ENCODE measurements around the gene GCK.
A peak's percentile ranks its signal among the peaks of the same experiment; 100 is the strongest.

Gene GCK

GRCh38 chr7:44193011-44193802 lies 4.0 kb upstream of the GCK start:
- TF ChIP-seq EP300 (IDR thresholded peaks at IDR 0.05; ENCODE audit: borderline replicate concordance) (no peak), CEBPB (IDR thresholded peaks at IDR 0.05) (no peak), TCF12 (IDR thresholded peaks at IDR 0.05; ENCODE audit: low read depth) (no peak), NFIC (IDR thresholded peaks at IDR 0.05) (no peak), RAD21 (IDR thresholded peaks at IDR 0.05; ENCODE audit: low read depth) (no peak), USF1 (IDR thresholded peaks at IDR 0.05) (0 out of 2 replicates have a peak, but pooled peaks have one; percentile 26), TEAD4 (IDR thresholded peaks at IDR 0.05) (no peak), YY1 (IDR thresholded peaks at IDR 0.05; ENCODE audit: low read depth) (no peak)

- TF ChIP-seq MAX (IDR thresholded peaks at IDR 0.05) (no peak), YY1 (IDR thresholded peaks at IDR 0.05; ENCODE audit: low read depth) (no peak), RAD21 (IDR thresholded peaks at IDR 0.05; ENCODE audit: low read depth) (no peak), TCF12 (IDR thresholded peaks at IDR 0.05; ENCODE audit: low read depth) (no peak)
Measured at GRCh38 chr7:44191171-44191570, 1.9 kb upstream of the GCK start.

GRCh38 chr7:44189993-44190872 lies 994 bp upstream of the GCK start:
- TF ChIP-seq TEAD4 (IDR thresholded peaks at IDR 0.05), result no peak

GRCh38 chr7:44188480-44189225 lies 586 bp downstream of the GCK start:
- TF ChIP-seq EGR1 (IDR thresholded peaks at IDR 0.05), result no peak
- no peak for TF ChIP-seq YY1 (IDR thresholded peaks at IDR 0.05; ENCODE audit: low read depth)
- TF ChIP-seq EP300 (IDR thresholded peaks at IDR 0.05; ENCODE audit: borderline replicate concordance), result no peak
- no peak for TF ChIP-seq NFIC (IDR thresholded peaks at IDR 0.05)
- no peak for TF ChIP-seq CREB1 (IDR thresholded peaks at IDR 0.05; ENCODE audit: low read depth)
- no peak for TF ChIP-seq TCF12 (IDR thresholded peaks at IDR 0.05; ENCODE audit: low read depth)
- no peak for TF ChIP-seq TAF1 (IDR thresholded peaks at IDR 0.05; ENCODE audit: low read depth)
- TF ChIP-seq FOXM1 (IDR thresholded peaks at IDR 0.05; ENCODE audit: borderline replicate concordance, low read depth), result no peak
- no peak for TF ChIP-seq MAX (IDR thresholded peaks at IDR 0.05)
- TF ChIP-seq ZBTB7A (IDR thresholded peaks at IDR 0.05; ENCODE audit: low read depth), result no peak
- TF ChIP-seq RAD21 (IDR thresholded peaks at IDR 0.05; ENCODE audit: low read depth), result no peak
- no peak for TF ChIP-seq REST (IDR thresholded peaks at IDR 0.05; ENCODE audit: low read depth)

- TF ChIP-seq TAF1 (IDR thresholded peaks at IDR 0.05; ENCODE audit: low read depth) (no peak), REST (IDR thresholded peaks at IDR 0.05; ENCODE audit: low read depth) (no peak), ZBTB7A (IDR thresholded peaks at IDR 0.05; ENCODE audit: low read depth) (no peak), CREB1 (IDR thresholded peaks at IDR 0.05; ENCODE audit: low read depth) (no peak), RAD21 (IDR thresholded peaks at IDR 0.05; ENCODE audit: low read depth) (no peak), CEBPB (IDR thresholded peaks at IDR 0.05) (no peak), TEAD4 (IDR thresholded peaks at IDR 0.05) (no peak), EGR1 (IDR thresholded peaks at IDR 0.05) (no peak), FOXM1 (IDR thresholded peaks at IDR 0.05; ENCODE audit: borderline replicate concordance, low read depth) (no peak), TCF12 (IDR thresholded peaks at IDR 0.05; ENCODE audit: low read depth) (no peak), NFIC (IDR thresholded peaks at IDR 0.05) (no peak), YY1 (IDR thresholded peaks at IDR 0.05; ENCODE audit: low read depth) (no peak), MAX (IDR thresholded peaks at IDR 0.05) (no peak), EP300 (IDR thresholded peaks at IDR 0.05; ENCODE audit: borderline replicate concordance) (no peak), USF1 (IDR thresholded peaks at IDR 0.05) (no peak)
Measured at GRCh38 chr7:44187636-44188416, 1.4 kb downstream of the GCK start.
